Measurements from ENCODE around the gene CLSTN2.

The CLSTN2 gene

GRCh38 chr3:140529096-140529495, 594.1 kb downstream of the CLSTN2 start:
- DNase-seq: no peak

- no peak for DNase-seq
Observed at GRCh38 chr3:140529558-140529957, 594.6 kb downstream of the CLSTN2 start.

GRCh38 chr3:140530131-140530530, 595.1 kb downstream of the CLSTN2 start:
- no peak for DNase-seq

- no peak for DNase-seq
Observed at GRCh38 chr3:140530603-140531002, 595.6 kb downstream of the CLSTN2 start.

GRCh38 chr3:140532793-140533330, 597.9 kb downstream of the CLSTN2 start:
- no peak for DNase-seq

GRCh38 chr3:140536926-140537726, 602.1 kb downstream of the CLSTN2 start:
- no peak for DNase-seq

GRCh38 chr3:140537727-140538082, 602.7 kb downstream of the CLSTN2 start:
- no peak for DNase-seq

- no peak for DNase-seq
Observed at GRCh38 chr3:140540262-140540661, 605.3 kb downstream of the CLSTN2 start.

- no peak for DNase-seq
Observed at GRCh38 chr3:140541975-140542653, 607.1 kb downstream of the CLSTN2 start.

GRCh38 chr3:140545197-140545596, 610.2 kb downstream of the CLSTN2 start:
- DNase-seq: no peak

- DNase-seq: no peak
Observed at GRCh38 chr3:140545756-140546155, 610.8 kb downstream of the CLSTN2 start.

- DNase-seq: no peak
Observed at GRCh38 chr3:140546649-140547048, 611.7 kb downstream of the CLSTN2 start.

GRCh38 chr3:140552403-140552802, 617.4 kb downstream of the CLSTN2 start:
- DNase-seq: no peak

- DNase-seq: no peak
Observed at GRCh38 chr3:140552898-140553297, 617.9 kb downstream of the CLSTN2 start.

- no peak for DNase-seq
Observed at GRCh38 chr3:140553591-140553990, 618.6 kb downstream of the CLSTN2 start.

- DNase-seq: no peak
Observed at GRCh38 chr3:140555666-140556065, 620.7 kb downstream of the CLSTN2 start.

GRCh38 chr3:140557476-140557875, 622.5 kb downstream of the CLSTN2 start:
- no peak for DNase-seq

GRCh38 chr3:140559546-140559945, 624.6 kb downstream of the CLSTN2 start:
- DNase-seq: no peak

- DNase-seq: no peak
Observed at GRCh38 chr3:140563206-140563760, 628.3 kb downstream of the CLSTN2 start.

- no peak for DNase-seq
Observed at GRCh38 chr3:140568131-140568530, 633.1 kb downstream of the CLSTN2 start.

GRCh38 chr3:140568842-140569520, 634.0 kb downstream of the CLSTN2 start:
- no peak for DNase-seq

GRCh38 chr3:140570602-140571001, 635.6 kb downstream of the CLSTN2 start:
- DNase-seq: no peak

- DNase-seq: no peak
Observed at GRCh38 chr3:140571836-140572235, 636.9 kb downstream of the CLSTN2 start.
